Loucy (cell line): ENCODE measurements around the gene CD276.

ENCODE experiments used
- H2AFZ ChIP-seq: fragments of 200-600 bp; sonication (generic); 2 replicates; pipeline ENCODE4 v1.6.0; 2016; ENCODE audit warnings: antibody characterized with exemption, mild to moderate bottlenecking, low read length, moderate library complexity
- H3F3A ChIP-seq: fragments of 200-600 bp; 2 replicates; pipeline ENCODE4 v1.6.0; 2016; ENCODE audit warnings: antibody characterized with exemption, low read depth, mild to moderate bottlenecking
- H3K27me3 ChIP-seq: fragments of 200-600 bp; sonication (generic); 2 replicates; pipeline ENCODE4 v1.6.1; 2014; ENCODE audit warnings: low read length, mild to moderate bottlenecking; ENCODE audit not compliant: insufficient read depth, poor library complexity, severe bottlenecking
- H3K36me3 ChIP-seq: fragments of 200-600 bp; sonication (generic); 2 replicates; pipeline ENCODE4 v1.6.1; 2016; ENCODE audit warnings: low read length; ENCODE audit not compliant: insufficient read depth
- H3K4me1 ChIP-seq: fragments of 200-600 bp; sonication (generic); 2 replicates; pipeline ENCODE4 v1.5.1; 2014; ENCODE audit warnings: low read length, mild to moderate bottlenecking; ENCODE audit not compliant: insufficient read depth, poor library complexity, severe bottlenecking
- H3K4me2 ChIP-seq: fragments of 200-600 bp; sonication (generic); 2 replicates; pipeline ENCODE4 v1.6.0; 2014; ENCODE audit warnings: antibody characterized with exemption, low read length, low read depth, mild to moderate bottlenecking; ENCODE audit not compliant: poor library complexity, severe bottlenecking
- H3K4me3 ChIP-seq: fragments of 200-600 bp; sonication (generic); 2 replicates; pipeline ENCODE4 v1.5.1; 2014; ENCODE audit warnings: low read length, mild to moderate bottlenecking, mixed read lengths; ENCODE audit not compliant: poor library complexity, severe bottlenecking
- H3K79me2 ChIP-seq: fragments of 200-600 bp; sonication (generic); 2 replicates; pipeline ENCODE4 v1.6.1; 2014; ENCODE audit warnings: low read length; ENCODE audit not compliant: insufficient read depth
- H3K9ac ChIP-seq: fragments of 200-600 bp; sonication (generic); 2 replicates; pipeline ENCODE4 v1.6.0; 2014; ENCODE audit warnings: mild to moderate bottlenecking, low read depth, low read length, moderate library complexity; ENCODE audit not compliant: poor library complexity, severe bottlenecking
- H3K9me2 ChIP-seq: fragments of 200-600 bp; sonication (generic); replicated peaks from 2 replicates; pipeline ENCODE4 v1.6.1; 2016; ENCODE audit warnings: low read depth, low read length, mixed read lengths
- H3K9me3 ChIP-seq: fragments of 200-600 bp; sonication (generic); 2 replicates; pipeline ENCODE4 v1.6.1; 2014; ENCODE audit warnings: mild to moderate bottlenecking, antibody characterized with exemption, low read length, low read depth; ENCODE audit not compliant: insufficient read depth
- H4K20me1 ChIP-seq: fragments of 200-600 bp; sonication (generic); 2 replicates; pipeline ENCODE4 v1.6.0; 2014; ENCODE audit warnings: antibody characterized with exemption, low read length, mild to moderate bottlenecking; ENCODE audit not compliant: insufficient read depth, poor library complexity, severe bottlenecking
- CTCF ChIP-seq: fragments of 200-600 bp; sonication (generic); conservative IDR thresholded peaks from 2 replicates; pipeline ENCODE4 v1.5.1; 2014; ENCODE audit warnings: mild to moderate bottlenecking, antibody characterized with exemption, low read length
- EZH2phosphoT487 ChIP-seq: fragments of 200-600 bp; IDR thresholded peaks from 2 replicates; pipeline ENCODE4 v1.6.1; 2018; ENCODE audit warnings: antibody characterized with exemption, mild to moderate bottlenecking, moderate library complexity, borderline replicate concordance

CD276 gene

GRCh38 chr15:73678498-73678897, 5.7 kb upstream of the CD276 start:
- H4K20me1 ChIP-seq, result no peaks in the 10 kb centered on the region
- H3K9ac ChIP-seq, result no peak overlapping the region
- H3K9me3 ChIP-seq, result no peaks in the 10 kb centered on the region
- H3K4me1 ChIP-seq, result no peaks in the 10 kb centered on the region
- H3F3A ChIP-seq, result no peaks in the 10 kb centered on the region
- H3K4me3 ChIP-seq, result no peak overlapping the region
- H3K36me3 ChIP-seq, result no peaks in the 10 kb centered on the region
- H3K4me2 ChIP-seq, result no peak overlapping the region
- H3K27me3 ChIP-seq, result no peaks in the 10 kb centered on the region
- TF ChIP-seq EZH2phosphoT487, result no peak
- no peak for TF ChIP-seq CTCF
- no peak overlapping the region for H2AFZ ChIP-seq
- no peaks in the 10 kb centered on the region for H3K79me2 ChIP-seq
- H3K9me2 ChIP-seq, result no peaks in the 10 kb centered on the region

- H3F3A ChIP-seq, result no peaks in the 10 kb centered on the region
- TF ChIP-seq CTCF (no peak), EZH2phosphoT487 (no peak)
- no peaks in the 10 kb centered on the region for H4K20me1 ChIP-seq
- H3K4me1 ChIP-seq, result no peaks in the 10 kb centered on the region
- no peak overlapping the region for H3K9ac ChIP-seq
- H3K9me2 ChIP-seq, result no peaks in the 10 kb centered on the region
- H3K4me2 ChIP-seq, result no peak overlapping the region
- no peaks in the 10 kb centered on the region for H3K79me2 ChIP-seq
- no peaks in the 10 kb centered on the region for H3K9me3 ChIP-seq
- H3K27me3 ChIP-seq, result no peaks in the 10 kb centered on the region
- no peaks in the 10 kb centered on the region for H3K36me3 ChIP-seq
- H2AFZ ChIP-seq, result no peak overlapping the region
- H3K4me3 ChIP-seq, result no peak overlapping the region
These were observed 5.0 kb upstream of the CD276 start for GRCh38 chr15:73679180-73679579.

GRCh38 chr15:73679964-73680363, 4.2 kb upstream of the CD276 start:
- no peaks in the 10 kb centered on the region for H3K36me3 ChIP-seq
- H3K9me2 ChIP-seq, result no peaks in the 10 kb centered on the region
- H3K27me3 ChIP-seq, result no peaks in the 10 kb centered on the region
- no peak overlapping the region for H3K4me3 ChIP-seq
- H3K4me1 ChIP-seq, result no peaks in the 10 kb centered on the region
- H3K79me2 ChIP-seq, result no peaks in the 10 kb centered on the region
- H3F3A ChIP-seq, result no peaks in the 10 kb centered on the region
- no peak overlapping the region for H3K4me2 ChIP-seq
- H4K20me1 ChIP-seq, result no peaks in the 10 kb centered on the region
- H3K9ac ChIP-seq, result no peak overlapping the region
- H3K9me3 ChIP-seq, result no peaks in the 10 kb centered on the region
- H2AFZ ChIP-seq, result no peak overlapping the region
- TF ChIP-seq EZH2phosphoT487 (no peak), CTCF (no peak)
